ENCODE measurements around the gene TMEM165. TPM values are rescaled to one million over a fixed set of nuclear protein-coding genes. Genes with fewer than 3 reads are reported as not detected.

TMEM165 gene
- total and polyA plus RNA-seq, 9 of the 15 experiments (the other 6 are each of a cell fraction or from before 2014, with no cell fraction given) = 21.3 to 145 (median 96.8) TPM

GRCh38 chr4:55386840-55387239, 8.9 kb upstream of the TMEM165 start (continued):
- 0 out of 2 replicates have a peak, but pooled peaks have one; percentile 35 for TF ChIP-seq ZBTB33 (CRISPR knock-in tag; IDR thresholded peaks at IDR 0.05)
- no peak for TF ChIP-seq KDM2B (CRISPR knock-in tag; IDR thresholded peaks at IDR 0.05)
- peak; percentile 98 for TF ChIP-seq CHAMP1 (IDR thresholded peaks at IDR 0.05)
- TF ChIP-seq BDP1 (IDR thresholded peaks at IDR 0.05; ENCODE audit: insufficient read depth, insufficient read length) = no peak
- no peak for TF ChIP-seq ZNF76 (CRISPR knock-in tag; IDR thresholded peaks at IDR 0.05; ENCODE audit: borderline replicate concordance)
- TF ChIP-seq OTX1 (CRISPR knock-in tag; IDR thresholded peaks at IDR 0.05) = peak; percentile 75; the same call in 1 of the 2 replicates
- TF ChIP-seq ZNF717 (CRISPR knock-in tag; IDR thresholded peaks at IDR 0.05) = no peak
- no peak for TF ChIP-seq HDAC8 (tag; IDR thresholded peaks at IDR 0.05)
- peak; percentile 11 for TF ChIP-seq C11orf30 (IDR thresholded peaks at IDR 0.05; ENCODE audit: low read depth)
- TF ChIP-seq RUNX1 (IDR thresholded peaks at IDR 0.05; ENCODE audit: low read depth) = peak; percentile 78
- no peak for TF ChIP-seq SRSF1 (IDR thresholded peaks at IDR 0.05; ENCODE audit: low read depth, low read length)
- no peak for TF ChIP-seq COPS2 (conservative IDR thresholded peaks at IDR 0.05)
- TF ChIP-seq, protein P1, sequence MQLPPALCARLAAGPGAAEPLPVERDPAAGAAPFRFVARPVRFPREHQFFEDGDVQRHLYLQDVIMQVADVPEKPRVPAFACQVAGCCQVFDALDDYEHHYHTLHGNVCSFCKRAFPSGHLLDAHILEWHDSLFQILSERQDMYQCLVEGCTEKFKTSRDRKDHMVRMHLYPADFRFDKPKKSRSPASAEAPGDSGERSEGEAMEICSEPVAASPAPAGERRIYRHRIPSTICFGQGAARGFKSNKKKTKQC (CRISPR knock-in tag; IDR thresholded peaks at IDR 0.05) = no peak
- TF ChIP-seq CBFB (CRISPR knock-in tag; IDR thresholded peaks at IDR 0.05) = no peak
- no peak for TF ChIP-seq CBX1 (IDR thresholded peaks at IDR 0.05; ENCODE audit: low read depth)
- no peak for TF ChIP-seq ZNF174 (CRISPR knock-in tag; IDR thresholded peaks at IDR 0.05)
- TF ChIP-seq ZNF586 (CRISPR knock-in tag; conservative IDR thresholded peaks at IDR 0.05) = no peak
- no peak for TF ChIP-seq ERF (CRISPR knock-in tag; IDR thresholded peaks at IDR 0.05)
- no peak for TF ChIP-seq YY1 (IDR thresholded peaks at IDR 0.05; ENCODE audit: borderline replicate concordance in 1 of 3, control insufficient read depth in 1 of 3, extremely low read depth in 1 of 3, insufficient read depth in 3 of 3, insufficient read length in 1 of 3, insufficient replicate concordance in 2 of 3, low read depth in 1 of 3, low read length in 2 of 3)
- TF ChIP-seq ZNF324 (CRISPR knock-in tag; IDR thresholded peaks at IDR 0.05) = no peak
- no peak for TF ChIP-seq HOXB6 (CRISPR knock-in tag; IDR thresholded peaks at IDR 0.05; ENCODE audit: borderline replicate concordance)
- TF ChIP-seq, protein P2, sequence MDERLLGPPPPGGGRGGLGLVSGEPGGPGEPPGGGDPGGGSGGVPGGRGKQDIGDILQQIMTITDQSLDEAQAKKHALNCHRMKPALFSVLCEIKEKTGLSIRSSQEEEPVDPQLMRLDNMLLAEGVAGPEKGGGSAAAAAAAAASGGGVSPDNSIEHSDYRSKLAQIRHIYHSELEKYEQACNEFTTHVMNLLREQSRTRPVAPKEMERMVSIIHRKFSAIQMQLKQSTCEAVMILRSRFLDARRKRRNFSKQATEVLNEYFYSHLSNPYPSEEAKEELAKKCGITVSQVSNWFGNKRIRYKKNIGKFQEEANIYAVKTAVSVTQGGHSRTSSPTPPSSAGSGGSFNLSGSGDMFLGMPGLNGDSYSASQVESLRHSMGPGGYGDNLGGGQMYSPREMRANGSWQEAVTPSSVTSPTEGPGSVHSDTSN (CRISPR knock-in tag; IDR thresholded peaks at IDR 0.05; ENCODE audit: low read depth) = no peak
- TF ChIP-seq, protein P2 (tag; conservative IDR thresholded peaks at IDR 0.05; ENCODE audit: low read depth) = no peak
